Glomerular visceral epithelial cell (primary cell): ENCODE measurements around the gene PIGL.
"Not testable (repeated sequence)": the region's sequence is repeated elsewhere in the genome, so short reads cannot be mapped to it uniquely, and the experiment has no call there.

ENCODE experiments used
- DNase-seq: peaks from one replicate; pipeline ENCODE4 v3.0.0-alpha.2; 2016; ENCODE audit errors: extremely low spot score

PIGL gene

DNA sequence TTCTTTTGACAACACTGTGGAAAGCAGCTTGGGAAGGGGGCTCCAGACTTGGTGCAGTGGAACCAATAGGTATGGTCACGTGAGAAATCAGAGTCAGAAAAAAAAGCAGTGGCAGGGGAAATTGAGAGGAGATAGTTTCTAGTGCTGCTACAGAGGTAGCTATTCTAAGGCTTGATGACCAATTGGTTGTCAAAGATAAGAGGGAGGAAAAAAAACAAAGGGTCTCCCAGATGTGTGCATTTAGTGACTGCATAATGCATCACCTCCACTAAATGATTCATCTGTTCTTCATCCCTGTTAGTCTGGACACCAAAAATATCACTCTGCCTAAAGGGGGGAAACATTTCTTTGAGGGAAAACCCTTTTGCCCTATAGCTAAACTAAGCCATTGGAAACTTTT lies 56.5 kb downstream of the PIGL start:
- DNase-seq, result no peak

GRCh38 chr17:16273929-16274339 lies 56.9 kb downstream of the PIGL start:
- no peak for DNase-seq

- no peak for DNase-seq
Measured at GRCh38 chr17:16275024-16275423, 58.0 kb downstream of the PIGL start.

GRCh38 chr17:16277163-16277562 lies 60.2 kb downstream of the PIGL start:
- no peak for DNase-seq

DNA sequence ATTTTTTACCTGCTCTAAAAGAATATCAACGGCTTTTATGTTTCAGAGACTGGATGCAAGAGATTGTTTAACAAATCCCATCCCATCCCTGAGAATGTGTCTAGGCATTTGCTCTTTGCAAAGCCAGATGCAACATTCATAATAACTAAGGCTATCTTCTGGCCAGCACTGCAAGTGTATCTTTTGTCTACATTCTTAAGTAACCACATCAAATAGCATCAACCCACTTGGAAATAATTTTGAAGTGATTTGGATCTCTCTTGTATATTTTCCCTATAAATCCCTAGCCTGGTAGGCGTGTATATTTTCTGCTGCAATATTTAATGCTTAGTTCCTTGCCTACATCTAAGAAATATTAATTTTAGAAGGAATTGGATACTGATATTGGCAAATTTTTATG lies 64.3 kb downstream of the PIGL start:
- DNase-seq, result peak; percentile 55

DNA sequence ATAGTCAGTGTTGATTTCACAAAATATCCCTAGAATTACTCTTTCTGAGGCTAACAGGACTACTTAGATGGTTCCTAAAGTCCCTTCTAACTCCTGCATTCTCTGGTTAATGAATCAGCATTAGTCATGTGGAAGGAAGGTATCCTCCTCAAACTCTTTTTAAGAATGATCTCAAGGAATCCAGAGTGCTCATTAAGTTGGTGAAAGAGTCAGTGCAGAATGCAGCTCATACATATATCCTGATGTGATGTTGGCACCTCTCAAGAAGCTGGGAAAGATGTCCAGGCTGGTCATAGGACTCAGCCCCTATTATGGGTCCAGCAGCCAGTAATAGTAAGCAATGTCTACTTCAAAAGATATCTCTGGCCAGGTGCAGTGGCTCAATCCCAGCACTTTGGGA lies 65.5 kb downstream of the PIGL start:
- DNase-seq, result peak; percentile 82

GRCh38 chr17:16283705-16284104 lies 66.7 kb downstream of the PIGL start:
- peak; percentile 39 for DNase-seq

- no peak for DNase-seq
Measured at GRCh38 chr17:16285646-16286008, 68.6 kb downstream of the PIGL start.

GRCh38 chr17:16286009-16286946 lies 69.3 kb downstream of the PIGL start:
- DNase-seq, result peak; percentile 95

GRCh38 chr17:16286947-16287562 lies 70.0 kb downstream of the PIGL start:
- DNase-seq, result no peak

DNA sequence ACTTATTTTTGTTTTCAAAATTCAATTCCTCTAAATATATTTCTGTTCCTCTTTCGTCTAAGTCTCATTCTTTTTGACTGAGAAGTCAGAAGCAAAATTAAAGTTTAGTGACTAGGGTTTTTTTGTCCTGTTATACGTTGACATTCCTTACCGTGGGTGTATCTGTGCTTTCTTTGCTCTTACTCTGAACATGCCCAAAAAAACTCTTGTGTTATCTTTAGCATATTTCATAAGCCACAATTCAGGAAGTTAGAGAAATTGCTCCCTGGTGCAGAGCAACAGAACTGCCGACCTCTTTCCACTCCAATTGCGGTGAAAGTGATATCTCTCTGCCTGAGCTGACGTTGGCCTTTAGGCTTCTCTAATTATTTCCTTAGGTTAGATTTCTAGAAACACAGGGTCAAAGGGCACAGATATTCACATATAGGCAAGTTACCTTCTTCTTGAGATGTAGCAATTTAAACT lies 70.6 kb downstream of the PIGL start:
- DNase-seq, result peak; percentile 68

DNA sequence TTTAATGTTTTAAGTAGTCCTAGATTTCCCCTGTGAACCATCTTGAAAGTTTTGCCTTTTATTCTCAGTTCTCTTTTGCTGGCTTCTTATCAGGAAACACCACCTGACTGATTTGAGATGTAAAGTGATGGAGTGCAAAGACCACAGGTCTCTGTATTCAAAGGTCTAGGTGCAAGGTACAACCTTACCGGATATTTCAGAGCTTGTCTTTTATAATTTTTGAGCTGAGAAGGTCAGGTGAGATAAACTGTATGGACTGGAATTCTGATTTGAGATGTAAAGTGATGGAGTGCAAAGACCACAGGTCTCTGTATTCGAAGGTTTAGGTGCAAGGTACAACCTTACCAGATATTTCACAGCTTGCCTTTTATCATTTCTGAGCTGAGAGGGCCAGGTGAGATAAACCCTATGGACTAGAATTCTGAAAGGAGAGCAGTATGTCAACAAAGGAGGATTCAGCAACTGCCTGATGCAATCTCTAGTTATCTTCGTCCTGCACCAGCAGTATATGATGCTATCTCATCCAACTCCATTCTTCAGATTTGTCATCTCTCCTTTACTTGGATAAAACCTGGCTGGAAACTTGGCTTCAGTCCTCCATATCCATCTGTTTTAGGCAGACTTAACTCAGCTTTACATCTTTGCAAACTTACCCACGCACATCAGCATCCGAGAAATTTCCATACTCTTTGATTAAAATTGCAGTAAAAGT lies 72.0 kb downstream of the PIGL start:
- DNase-seq, result no peak

GRCh38 chr17:16293931-16294330 lies 76.9 kb downstream of the PIGL start:
- no peak for DNase-seq

DNA sequence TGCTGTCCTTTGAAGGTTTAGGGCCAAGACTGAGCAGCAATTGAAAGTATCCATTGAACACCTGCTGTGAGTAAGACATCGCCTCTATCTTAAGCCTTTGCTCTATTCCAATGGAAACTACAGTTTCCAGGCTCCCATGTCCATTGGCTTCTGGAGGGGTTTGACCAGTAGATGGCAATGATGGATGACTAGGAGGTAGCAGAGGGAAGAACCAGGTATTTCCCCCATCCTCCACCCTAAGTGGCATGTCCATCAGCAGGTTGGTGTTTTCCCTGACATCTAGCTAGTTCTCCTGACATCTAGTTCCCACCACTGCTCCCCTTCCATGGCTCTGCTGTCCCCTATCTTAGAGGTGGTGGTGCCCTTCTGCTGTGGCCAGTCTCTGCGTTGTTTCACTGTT lies 77.5 kb downstream of the PIGL start:
- no peak for DNase-seq

GRCh38 chr17:16296072-16296471 lies 79.1 kb downstream of the PIGL start:
- DNase-seq, result not testable (repeated sequence)

GRCh38 chr17:16297367-16298139 lies 80.5 kb downstream of the PIGL start:
- no peak for DNase-seq

GRCh38 chr17:16298140-16298662 lies 81.2 kb downstream of the PIGL start:
- DNase-seq, result no peak

DNA sequence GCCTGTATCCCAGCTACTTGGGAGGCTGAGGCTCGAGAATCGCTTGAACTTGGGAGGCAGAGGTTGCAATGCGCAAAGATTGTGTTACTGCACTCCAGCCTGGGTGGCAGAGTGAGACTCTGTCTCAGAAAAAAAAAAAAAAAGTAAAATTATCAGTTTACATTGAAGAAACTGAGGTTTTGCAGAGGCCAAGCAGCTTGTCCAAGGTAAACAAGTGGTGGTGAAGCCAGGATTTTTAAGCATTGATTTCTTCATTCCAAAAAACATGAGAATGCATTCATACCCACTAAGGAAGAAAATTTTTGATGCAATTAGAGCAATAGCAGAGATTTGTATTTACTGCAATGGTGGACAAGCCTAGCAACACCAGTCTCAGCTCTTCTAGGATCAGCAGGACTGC lies 83.5 kb downstream of the PIGL start:
- DNase-seq, result no peak

GRCh38 chr17:16301963-16302855 lies 85.2 kb downstream of the PIGL start:
- no peak for DNase-seq

DNA sequence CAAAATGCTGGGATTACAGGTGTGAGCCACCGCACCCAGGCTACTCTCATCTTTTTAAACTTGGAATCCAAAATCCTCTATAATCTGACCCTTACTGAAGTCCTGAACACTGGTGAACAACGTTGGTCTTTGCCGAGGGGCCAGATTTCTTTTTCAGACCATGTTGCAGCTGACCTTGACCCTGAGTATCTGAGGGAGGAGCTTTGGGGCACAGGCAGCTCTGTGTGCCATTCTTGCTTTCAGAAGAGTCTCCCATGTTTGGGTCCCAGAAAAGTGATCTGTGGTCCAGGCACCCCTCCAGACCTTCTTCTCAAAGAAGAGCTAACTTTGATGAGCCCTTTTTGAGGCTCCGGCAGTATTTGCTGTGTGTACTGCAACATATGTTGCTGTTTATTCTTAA lies 85.8 kb downstream of the PIGL start:
- no peak for DNase-seq
